HepG2 (cell line): ENCODE results near the gene PRKCSH. TPM values are rescaled to one million over a fixed set of nuclear protein-coding genes. Genes with fewer than 3 reads are reported as not detected.

Experiments used
- ATAC-seq: fragments of 200-7000 bp; cut with Tn5 transposase; 3 replicates; pipeline ENCODE4 v1.9.1; 2020; ENCODE audit warnings: mild to moderate bottlenecking, moderate library complexity
- BruUV-seq: library from RNA; stranded (reverse); fragments of 400-500 nt; replicated peaks from 2 replicates; lab custom pipeline; 2021; lab: Mats Ljungman, UMichigan
- CTCF ChIA-PET: fragments of 300-600 bp; formaldehyde crosslinking; extraction: SDS; loops from one replicate; lab custom pipeline; 2021; ENCODE audit warnings: low total read pairs, inconsistent platforms, low intra/inter-chr PET ratio; lab: Yijun Ruan, JAX
- POLR2A ChIA-PET: fragments of 350-600 bp; sonication (Branson Sonifier 250); formaldehyde crosslinking; loops from one replicate; lab custom pipeline; 2020; ENCODE audit warnings: antibody characterized with exemption, inconsistent platforms; lab: Yijun Ruan, JAX
- DNase-seq: peaks from one replicate; pipeline ENCODE4 v3.0.0-alpha.2; 2015; ENCODE audit warnings: low spot score
- FAIRE-seq: peaks from 3 replicates; lab custom pipeline; 2011; peaks lifted over from hg19 to GRCh38; lab: Jason Lieb, UNC
- H2AFZ ChIP-seq: one replicate; pipeline ENCODE4 v1.6.1; 2011; ENCODE audit warnings: low read length, inconsistent platforms
- H3K27ac ChIP-seq: fragments of 300-600 bp; 3 replicates; pipeline ENCODE4 v1.8.0; 2011; ENCODE audit warnings: mixed run types, mild to moderate bottlenecking, mixed read lengths, low read length, inconsistent platforms; ENCODE audit not compliant: insufficient read depth; ENCODE audit errors: extremely low read length
- H3K27me3 ChIP-seq, 2 experiments: fragments of 200-600 bp in 1 of 2; 2 replicates in 1 of 2; 3 replicates in 1 of 2; pipeline versions ENCODE4 v1.6.0 to v1.8.0; 2011; ENCODE audit warnings: low read length in 2 of 2, mild to moderate bottlenecking in 2 of 2, moderate library complexity in 2 of 2, inconsistent platforms in 1 of 2; ENCODE audit not compliant: insufficient read depth in 2 of 2, control insufficient read depth in 1 of 2
- H3K36me3 ChIP-seq, 2 experiments: fragments of 200-600 bp in 1 of 2; replicated peaks in 1 of 2; 2 replicates in 1 of 2; 3 replicates in 1 of 2; pipeline versions ENCODE4 v1.5.1 to v1.8.0; 2011; ENCODE audit warnings: low read length in 2 of 2, inconsistent platforms in 1 of 2; ENCODE audit not compliant: insufficient read depth in 2 of 2, control insufficient read depth in 1 of 2
- H3K4me1 ChIP-seq: 2 replicates; pipeline ENCODE4 v1.5.1; 2012; ENCODE audit warnings: low read length, inconsistent platforms; ENCODE audit not compliant: insufficient read depth
- H3K4me2 ChIP-seq: 2 replicates; pipeline ENCODE4 v1.6.0; 2011; ENCODE audit warnings: low read depth, low read length, inconsistent platforms
- H3K4me3 ChIP-seq, 3 experiments: fragments of 200-600 bp in 1 of 3; sonication (generic), shearing (Covaris generic) in 1 of 3; replicated peaks in 1 of 3; 2 replicates each; pipeline ENCODE4 v1.5.1; 2011 to 2016; ENCODE audit warnings: low read length in 3 of 3, inconsistent platforms in 2 of 3, low read depth in 2 of 3, mild to moderate bottlenecking in 2 of 3, control low read depth in 1 of 3, mixed read lengths in 1 of 3; ENCODE audit not compliant: insufficient read depth in 1 of 3
- H3K79me2 ChIP-seq: one replicate; pipeline ENCODE4 v1.6.1; 2011; ENCODE audit warnings: low read length, inconsistent platforms; ENCODE audit not compliant: insufficient read depth
- H3K9ac ChIP-seq: 2 replicates; pipeline ENCODE4 v1.6.0; 2011; ENCODE audit warnings: mild to moderate bottlenecking, low read depth, low read length, inconsistent platforms; ENCODE audit not compliant: insufficient read depth
- H3K9me3 ChIP-seq: 2 replicates; pipeline ENCODE4 v1.5.1; 2012; ENCODE audit warnings: mild to moderate bottlenecking, low read length
- H4K20me1 ChIP-seq: 2 replicates; pipeline ENCODE4 v1.6.0; 2011; ENCODE audit warnings: inconsistent platforms, mild to moderate bottlenecking, low read length, moderate library complexity; ENCODE audit not compliant: insufficient read depth
- ATF7 ChIP-seq, 2 experiments: fragments of 450-650 bp in 1 of 2; sonication (generic) in 1 of 2; formaldehyde crosslinking in 1 of 2; IDR thresholded peaks; 2 replicates each; pipeline versions ENCODE4 v1.4.0 to v1.6.1; 2016 to 2020; ENCODE audit warnings: antibody characterized with exemption in 1 of 2, mild to moderate bottlenecking in 1 of 2, missing genetic modification reagents in 1 of 2
- CENPT ChIP-seq: sonication (generic); formaldehyde crosslinking; IDR thresholded peaks from 2 replicates; pipeline ENCODE4 v1.8.0; 2022; ENCODE audit warnings: low read depth, mild to moderate bottlenecking, moderate library complexity, missing genetic modification reagents
- MEF2D ChIP-seq: sonication (generic); formaldehyde crosslinking; IDR thresholded peaks from 2 replicates; pipeline ENCODE4 v1.5.1; 2020; ENCODE audit warnings: mild to moderate bottlenecking, missing genetic modification reagents
- ZNF232 ChIP-seq: sonication (generic); formaldehyde crosslinking; IDR thresholded peaks from 2 replicates; pipeline ENCODE4 v1.4.0; 2020; ENCODE audit warnings: missing genetic modification reagents, borderline replicate concordance
- ZNF329 ChIP-seq: sonication (generic); formaldehyde crosslinking; IDR thresholded peaks from 2 replicates; pipeline ENCODE4 v1.9.0; 2021; ENCODE audit warnings: low read depth, mild to moderate bottlenecking, missing genetic modification reagents
- ZNF383 ChIP-seq: sonication (generic); formaldehyde crosslinking; IDR thresholded peaks from 2 replicates; pipeline ENCODE4 v1.4.0; 2020; ENCODE audit warnings: missing genetic modification reagents, mild to moderate bottlenecking, borderline replicate concordance
- WGBS: methylation state at CpG from one replicate; pipeline ENCODE4 v1.1.6; 2017; ENCODE audit warnings: low lambda C conversion rate; 5-methylcytosine and 5-hydroxymethylcytosine counted together
- in situ Hi-C: cut with HindIII; loops from 2 replicates; pipeline ENCODE4 v1.10.0; 2017; ENCODE audit warnings: low pct_unique_long_range_greater_than_20kb; ENCODE audit not compliant: extremely low pct_ligation_motif_present
- intact Hi-C: fragments of 100-400 bp; cut with micrococcal nuclease; formaldehyde crosslinking; loops from one replicate; pipeline ENCODE4 v1.10.0; 2022; ENCODE audit not compliant: unreplicated experiment
- polyA plus RNA-seq, 8 experiments: library from polyadenylated mRNA; depleted of rRNA in 3 of 8; stranded (reverse) in 7 of 8; unstranded in 1 of 8; fragments of >200 nt; fragmentation: Illumina TruSeq in 4 of 8; extraction: Trizol in 4 of 8; gene quantifications; 2 replicates each; pipeline versions ENCODE4 v1.2.1 to v1.2.3, GENCODE V29; 2011 to 2016; ENCODE audit warnings: low read depth in 4 of 8, missing spikeins in 1 of 8, mixed read lengths in 1 of 8; ENCODE audit not compliant: insufficient read depth in 1 of 8
- total RNA-seq, 5 experiments: library from RNA; depleted of rRNA; stranded (reverse); fragments of >200 nt; fragmentation: Illumina TruSeq; extraction: Trizol; gene quantifications; 2 replicates each; pipeline ENCODE4 v1.2.3, GENCODE V29; 2016; ENCODE audit warnings: low read depth in 1 of 5
- TF ChIP-seq, protein P1 (sequence below): sonication (generic); formaldehyde crosslinking; IDR thresholded peaks from 2 replicates; pipeline ENCODE4 v1.4.0; 2020; ENCODE audit warnings: missing genetic modification reagents

PRKCSH gene
- total and polyA plus RNA-seq, 2 of the 13 experiments (the other 11 are each of a cell fraction or from before 2014, with no cell fraction given): 85.1 to 125 TPM

DNA sequence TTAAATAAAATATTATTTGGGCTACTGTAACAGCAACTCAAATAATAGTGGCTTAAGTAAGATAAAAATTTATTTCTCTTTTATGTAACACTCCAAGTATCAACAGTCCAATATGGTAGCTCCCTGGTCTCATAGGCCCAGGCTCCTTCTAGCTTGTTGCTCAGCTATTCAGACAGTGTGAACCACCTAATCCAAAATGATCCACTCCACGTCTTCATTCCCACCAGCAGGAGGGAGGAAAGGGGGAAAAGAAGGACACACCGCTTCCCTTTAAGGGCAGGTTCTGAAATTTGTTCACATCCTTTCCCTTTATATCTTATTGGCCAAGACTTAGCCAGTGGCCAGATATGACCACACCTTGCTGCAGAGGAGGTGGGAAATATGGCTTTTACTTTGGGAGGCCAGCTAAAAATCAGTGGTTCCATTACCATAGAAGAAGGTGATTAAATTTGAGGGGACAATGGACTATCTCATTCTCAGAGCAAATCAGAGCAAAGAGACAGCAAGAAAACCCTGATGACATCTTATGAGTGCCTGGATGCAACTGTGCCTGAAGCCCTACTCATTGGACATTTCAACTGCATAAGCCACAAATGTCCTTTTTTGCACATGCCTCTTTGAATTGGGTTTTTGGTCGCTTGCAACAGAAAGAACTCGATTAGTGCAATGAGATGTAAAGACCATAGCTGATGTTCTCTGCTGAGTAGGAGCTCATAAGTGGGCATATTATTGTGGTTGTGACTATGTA is 44.3 kb upstream of the PRKCSH start:
- WGBS: 33% methylated on average over 4 of the region's 4 CpGs
- no peak for TF ChIP-seq MEF2D (CRISPR knock-in tag)
- TF ChIP-seq ZNF383 (CRISPR knock-in tag): peak; percentile 95; the same call in 1 of the 2 replicates
- TF ChIP-seq ZNF232 (CRISPR knock-in tag): no peak
- TF ChIP-seq, protein P1, sequence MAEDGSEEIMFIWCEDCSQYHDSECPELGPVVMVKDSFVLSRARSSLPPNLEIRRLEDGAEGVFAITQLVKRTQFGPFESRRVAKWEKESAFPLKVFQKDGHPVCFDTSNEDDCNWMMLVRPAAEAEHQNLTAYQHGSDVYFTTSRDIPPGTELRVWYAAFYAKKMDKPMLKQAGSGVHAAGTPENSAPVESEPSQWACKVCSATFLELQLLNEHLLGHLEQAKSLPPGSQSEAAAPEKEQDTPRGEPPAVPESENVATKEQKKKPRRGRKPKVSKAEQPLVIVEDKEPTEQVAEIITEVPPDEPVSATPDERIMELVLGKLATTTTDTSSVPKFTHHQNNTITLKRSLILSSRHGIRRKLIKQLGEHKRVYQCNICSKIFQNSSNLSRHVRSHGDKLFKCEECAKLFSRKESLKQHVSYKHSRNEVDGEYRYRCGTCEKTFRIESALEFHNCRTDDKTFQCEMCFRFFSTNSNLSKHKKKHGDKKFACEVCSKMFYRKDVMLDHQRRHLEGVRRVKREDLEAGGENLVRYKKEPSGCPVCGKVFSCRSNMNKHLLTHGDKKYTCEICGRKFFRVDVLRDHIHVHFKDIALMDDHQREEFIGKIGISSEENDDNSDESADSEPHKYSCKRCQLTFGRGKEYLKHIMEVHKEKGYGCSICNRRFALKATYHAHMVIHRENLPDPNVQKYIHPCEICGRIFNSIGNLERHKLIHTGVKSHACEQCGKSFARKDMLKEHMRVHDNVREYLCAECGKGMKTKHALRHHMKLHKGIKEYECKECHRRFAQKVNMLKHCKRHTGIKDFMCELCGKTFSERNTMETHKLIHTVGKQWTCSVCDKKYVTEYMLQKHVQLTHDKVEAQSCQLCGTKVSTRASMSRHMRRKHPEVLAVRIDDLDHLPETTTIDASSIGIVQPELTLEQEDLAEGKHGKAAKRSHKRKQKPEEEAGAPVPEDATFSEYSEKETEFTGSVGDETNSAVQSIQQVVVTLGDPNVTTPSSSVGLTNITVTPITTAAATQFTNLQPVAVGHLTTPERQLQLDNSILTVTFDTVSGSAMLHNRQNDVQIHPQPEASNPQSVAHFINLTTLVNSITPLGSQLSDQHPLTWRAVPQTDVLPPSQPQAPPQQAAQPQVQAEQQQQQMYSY (CRISPR knock-in tag): peak; percentile 96
- TF ChIP-seq ZNF329 (CRISPR knock-in tag): peak; percentile 98
- TF ChIP-seq ATF7 (IDR thresholded peaks at IDR 0.05): no peak
- no peak for TF ChIP-seq ATF7 (CRISPR knock-in tag; IDR thresholded peaks at IDR 0.05)
- TF ChIP-seq CENPT: no peak
- Histone ChIP-seq H3K79me2 (no peaks in the 10 kb centered on the region), H3K4me2 (no peak overlapping the region), H4K20me1 (no peaks in the 10 kb centered on the region), H3K27me3 (no peaks in the 10 kb centered on the region), H3K9me3 (no peaks in the 10 kb centered on the region), H3K4me1 (peaks cover 26% of the 10 kb centered on the region), H3K27ac (no peak overlapping the region), H3K4me3 (no peak overlapping the region), H3K9ac (no peak overlapping the region), H3K36me3 (no peaks in the 10 kb centered on the region), H2AFZ (no peak overlapping the region)
- no peak for FAIRE-seq
- intact Hi-C loops (no loop called here), in situ Hi-C loops (no loop called here)
- DNase-seq: no peak
- ATAC-seq: no peak
- no TSS peak for BruUV-seq
- CTCF ChIA-PET: no interaction called here
- POLR2A ChIA-PET: interaction anchor here (1.2 to 1.4 kb wide), 2 partner anchors 10 to 16 kb away, joined by 3 to 6 read pairs; no protein-coding TSS in a partner anchor
